A172 (cell line): ENCODE results near the gene ZBTB48. TPM values are rescaled to one million over a fixed set of nuclear protein-coding genes. Genes with fewer than 3 reads are reported as not detected.
A peak's percentile ranks its signal among the peaks of the same experiment; 100 is the strongest.
"Not testable (repeated sequence)": the region's sequence is repeated elsewhere in the genome, so short reads cannot be mapped to it uniquely, and the experiment has no call there.

Source experiments
- DNase-seq: peaks from one replicate; pipeline ENCODE4 v3.0.0-alpha.2; 2015; ENCODE audit warnings: low spot score
- total RNA-seq: library from RNA; depleted of rRNA; stranded (reverse); fragments of >200 nt; shearing (Covaris generic); gene quantifications from 2 replicates; pipeline ENCODE4 v1.2.3, GENCODE V29; 2014

ZBTB48 gene
- total RNA-seq, 1 experiment from 2014 or later, result 7.6 TPM

- no peak for DNase-seq
Measured at GRCh38 chr1:6591222-6591621, 11.4 kb downstream of the ZBTB48 start.

GRCh38 chr1:6591644-6592043 is 11.8 kb downstream of the ZBTB48 start:
- DNase-seq, result no peak

DNA sequence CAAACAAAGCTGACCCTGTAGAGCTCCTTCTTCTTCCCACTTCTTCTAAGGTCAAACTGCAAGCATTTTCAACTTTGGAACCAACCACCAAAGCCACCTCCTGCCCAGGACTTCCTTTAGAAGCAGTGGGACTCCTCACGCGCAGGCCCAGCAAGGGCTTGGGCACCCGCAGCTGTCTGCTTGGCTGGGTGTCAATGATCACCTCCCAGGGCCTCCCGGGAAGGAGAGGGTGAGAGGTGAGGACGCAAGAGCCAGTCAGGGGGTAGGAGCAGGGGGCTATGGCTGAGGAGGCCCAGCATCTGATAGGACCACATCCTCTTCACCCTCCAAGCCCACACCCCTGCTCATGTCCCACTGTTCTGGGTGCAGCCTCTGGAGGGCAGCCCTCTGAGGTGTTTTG is 12.6 kb downstream of the ZBTB48 start:
- no peak for DNase-seq

GRCh38 chr1:6592865-6593593 is 13.2 kb downstream of the ZBTB48 start:
- DNase-seq, result no peak

DNA sequence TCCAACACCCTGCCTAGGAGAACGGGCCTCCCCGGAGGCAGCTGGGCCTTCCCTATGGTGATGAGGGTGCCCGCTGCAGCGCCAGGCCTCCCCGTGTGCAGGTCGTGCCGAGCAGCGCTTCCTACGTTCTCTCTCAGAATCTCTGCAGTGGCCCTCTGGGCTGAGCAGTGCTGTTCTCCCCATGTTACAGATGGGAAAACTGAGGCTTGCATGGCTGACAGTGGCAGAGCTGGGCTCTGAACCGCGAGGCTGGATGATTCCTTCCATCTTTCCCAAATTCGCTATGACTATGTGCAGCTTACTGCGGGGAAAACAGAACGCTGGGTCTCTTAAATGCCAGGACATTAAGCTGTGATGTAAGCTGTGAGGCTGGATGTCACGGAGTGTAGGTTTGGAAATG is 14.0 kb downstream of the ZBTB48 start:
- DNase-seq, result no peak

DNA sequence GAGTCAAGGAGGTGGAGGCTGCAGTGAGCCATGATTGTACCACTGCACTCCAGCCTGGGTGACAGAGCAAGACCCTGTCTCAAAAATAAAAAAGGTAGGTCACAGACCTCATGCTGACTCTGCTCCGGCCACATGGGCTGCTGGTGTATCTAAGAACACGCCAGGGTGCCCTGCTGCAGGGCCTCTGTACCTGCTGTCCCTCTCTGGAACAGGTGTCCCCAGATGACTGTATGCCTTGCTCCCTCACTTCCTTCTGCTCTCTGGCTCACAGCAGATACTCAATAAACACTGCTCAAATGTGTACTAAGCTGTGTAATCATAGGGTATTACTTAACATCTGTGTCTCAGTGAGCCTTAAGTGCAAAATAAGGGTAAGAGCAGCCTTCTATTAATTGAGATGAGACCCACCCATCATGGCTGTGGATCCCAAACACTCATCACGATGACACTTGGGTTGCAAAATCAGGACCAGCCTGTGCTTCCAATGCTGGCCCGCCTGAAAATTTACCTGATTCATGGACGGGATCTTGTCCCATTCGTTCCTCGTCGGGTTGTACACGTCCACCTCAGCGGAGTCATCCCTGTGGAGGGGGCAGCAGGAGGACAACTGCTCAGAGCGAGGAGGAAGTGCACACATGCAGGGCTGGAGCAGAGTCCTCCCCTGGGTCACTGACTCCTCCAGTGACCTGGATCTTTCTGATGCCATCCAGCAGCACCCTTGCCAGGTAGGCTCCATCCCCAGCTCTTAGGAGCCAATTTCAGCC is 15.4 kb downstream of the ZBTB48 start:
- no peak for DNase-seq

DNA sequence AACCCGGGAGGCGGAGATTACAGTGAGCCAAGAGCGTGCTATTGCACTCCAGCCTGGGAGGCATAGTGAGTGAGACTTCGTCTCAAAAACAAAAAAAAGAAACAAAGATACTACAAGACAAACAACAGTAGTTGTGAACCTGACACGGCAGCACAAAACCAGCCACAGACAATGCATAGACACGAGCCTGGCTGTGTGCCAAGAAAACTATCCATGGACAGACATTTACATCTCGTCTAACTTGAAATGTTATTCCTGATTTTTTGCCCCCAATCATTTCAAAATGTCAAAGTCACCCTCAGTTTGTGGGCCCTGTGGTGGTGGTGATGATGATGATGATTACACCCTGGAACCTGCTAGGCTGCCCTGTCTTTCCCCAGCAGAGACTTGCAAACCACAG is 16.6 kb downstream of the ZBTB48 start:
- DNase-seq, result no peak

DNA sequence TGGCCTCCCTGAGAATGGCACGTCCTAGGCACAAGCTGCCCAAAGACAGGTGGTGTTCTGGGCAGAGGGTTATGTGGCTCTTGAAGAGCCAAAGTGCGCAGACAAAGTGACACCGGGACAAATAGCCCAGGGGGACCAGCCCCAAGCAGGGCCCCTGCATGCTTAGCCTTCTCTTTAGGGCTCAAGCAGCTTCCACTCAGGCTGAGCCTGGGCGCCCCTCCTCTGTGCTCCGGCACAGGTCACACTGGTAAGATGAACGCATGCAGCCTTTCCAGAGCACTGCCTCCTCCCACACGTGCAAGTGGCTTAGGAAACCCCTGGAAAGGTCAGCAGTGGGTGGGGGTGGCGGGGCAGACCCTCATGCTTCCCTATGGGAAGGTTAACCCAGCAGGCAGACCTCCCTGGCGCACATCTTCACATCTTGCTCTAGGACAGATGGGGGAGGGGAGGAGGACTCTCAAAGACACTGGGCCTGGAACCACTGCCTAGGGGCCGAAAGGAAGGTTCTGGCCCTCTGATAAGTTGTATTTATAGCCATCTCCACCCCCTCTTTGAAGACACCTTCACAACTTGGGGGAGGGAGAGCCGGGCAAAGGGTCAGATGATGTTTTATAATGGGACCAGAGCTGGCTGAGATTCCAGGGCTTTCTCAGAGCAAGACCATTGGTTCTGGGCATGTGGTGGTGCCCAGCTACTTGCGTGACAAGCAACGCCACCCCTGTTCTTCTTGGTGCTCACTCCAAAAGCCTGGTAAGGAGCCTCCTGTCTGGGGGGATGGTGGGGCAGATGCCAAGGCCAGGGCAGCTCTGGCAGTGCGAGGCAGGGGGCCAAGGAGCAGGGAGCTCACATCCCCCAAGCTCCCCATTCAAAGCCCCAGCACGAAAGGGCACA is 17.3 kb downstream of the ZBTB48 start:
- DNase-seq, result no peak

DNA sequence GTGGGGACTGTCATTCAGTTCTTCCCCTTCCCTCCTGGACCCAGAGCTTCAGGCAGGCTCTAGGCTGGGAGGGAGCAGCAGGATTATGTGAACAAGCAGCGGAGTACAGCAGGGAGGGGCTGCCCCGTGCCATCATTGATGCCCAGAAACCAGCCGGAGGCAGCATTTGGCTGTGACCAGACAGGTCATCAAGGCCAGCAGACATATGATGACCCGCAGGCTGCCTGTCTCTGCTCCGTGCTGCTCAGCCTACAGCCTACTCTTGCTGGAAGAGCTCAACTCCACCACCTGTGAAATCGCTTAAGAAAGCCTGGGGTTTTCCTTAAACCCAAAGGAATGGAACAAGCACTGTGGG is 18.0 kb downstream of the ZBTB48 start:
- no peak for DNase-seq

- no peak for DNase-seq
Measured at GRCh38 chr1:6599141-6599975, 19.6 kb downstream of the ZBTB48 start.

DNA sequence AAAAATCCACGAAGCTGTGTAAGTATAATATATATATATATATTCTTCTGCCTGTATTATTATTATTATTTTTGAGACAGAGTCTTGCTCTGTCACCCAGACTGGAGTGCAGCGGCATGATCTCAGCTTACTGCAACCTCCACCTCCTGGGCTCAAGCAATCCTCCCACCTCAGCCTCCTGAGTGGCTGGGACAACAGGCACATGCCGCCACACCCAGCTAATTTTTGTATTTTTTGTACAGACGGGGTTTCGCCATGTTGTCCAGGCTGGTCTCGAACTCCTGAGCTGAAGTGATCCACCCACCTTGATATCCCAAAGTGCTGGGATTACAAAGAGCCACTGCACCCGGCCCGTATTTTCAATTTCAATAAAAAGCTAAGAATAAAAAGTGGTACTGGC is 20.2 kb downstream of the ZBTB48 start:
- DNase-seq, result not testable (repeated sequence)

DNA sequence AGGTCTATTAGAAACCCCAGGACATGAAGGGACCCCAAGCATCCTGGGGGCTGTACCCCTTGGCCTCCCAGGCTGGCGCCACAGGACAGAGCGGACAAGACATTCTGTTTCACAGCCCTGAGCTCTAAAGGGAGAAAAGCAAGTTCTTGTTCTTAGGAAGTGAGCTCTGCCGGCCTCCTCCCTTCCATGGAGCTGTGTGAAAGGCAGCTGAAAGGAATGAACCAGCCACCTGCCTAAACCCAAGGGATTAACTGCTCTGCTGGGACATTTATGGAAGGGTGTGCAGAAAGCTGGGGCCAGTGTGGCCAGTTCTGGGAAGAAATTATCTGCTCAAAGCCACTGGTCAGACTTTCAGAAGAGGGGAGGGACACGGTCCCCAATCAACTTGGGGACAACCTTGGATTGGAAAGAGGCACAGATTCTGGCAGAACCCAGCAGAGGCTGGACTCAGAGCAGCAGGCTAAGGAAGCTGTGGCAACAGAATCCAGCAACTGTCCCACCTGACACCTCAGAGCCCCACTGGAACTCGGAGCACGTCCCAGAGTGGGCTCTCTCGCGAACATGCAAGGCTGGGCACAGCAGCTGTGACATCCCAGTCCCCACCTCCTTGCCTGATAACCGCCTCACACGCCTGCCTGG is 20.7 kb downstream of the ZBTB48 start:
- DNase-seq, result no peak

- DNase-seq, result peak; percentile 83
Measured at GRCh38 chr1:6601049-6601922, 21.5 kb downstream of the ZBTB48 start.

DNA sequence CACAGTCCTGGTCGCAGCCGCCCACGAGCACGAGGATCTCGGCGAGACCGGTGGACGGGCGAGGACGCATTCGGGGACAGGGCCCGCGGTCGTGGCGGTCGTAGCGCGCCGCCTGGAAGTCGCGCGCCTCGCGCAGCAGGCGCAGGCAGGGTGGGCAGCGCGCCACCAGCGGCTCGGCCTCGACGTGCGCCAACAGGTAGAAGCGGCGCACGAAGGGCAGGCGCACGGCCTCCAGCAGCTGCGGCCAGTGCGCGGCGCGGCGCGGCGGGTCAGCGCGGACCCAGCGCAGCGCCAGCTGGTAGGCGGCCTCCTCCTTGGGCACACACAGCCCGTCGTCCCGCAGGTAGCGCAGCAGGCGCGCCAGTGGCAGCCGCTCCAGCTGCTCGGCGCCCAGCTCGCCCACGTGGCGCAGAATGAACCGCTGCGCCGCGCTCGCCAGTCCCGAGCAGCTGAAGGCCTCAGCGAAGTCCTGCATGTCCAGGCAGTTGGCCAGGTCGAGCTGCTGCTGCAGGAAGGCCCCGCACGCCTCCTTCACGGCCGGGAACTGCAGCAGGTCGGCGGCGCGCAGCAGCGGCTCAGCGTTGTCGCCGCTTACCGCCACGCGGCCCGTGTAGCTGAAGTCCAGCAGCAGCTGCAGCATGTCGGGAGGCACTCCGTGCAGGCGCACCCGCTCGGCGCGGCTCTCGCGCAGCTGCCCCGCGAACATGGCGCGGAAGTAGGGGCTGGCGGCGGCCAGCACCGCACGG is 22.3 kb downstream of the ZBTB48 start:
- DNase-seq, result no peak

GRCh38 chr1:6602669-6603237 is 23.0 kb downstream of the ZBTB48 start, which contains the start of gene KLHL21:
Gene KLHL21, minus strand, starts transcription at chr1:6602869. Its CDS starts 52 bp downstream, at chr1:6602817.
- peak; percentile 52 for DNase-seq

DNA sequence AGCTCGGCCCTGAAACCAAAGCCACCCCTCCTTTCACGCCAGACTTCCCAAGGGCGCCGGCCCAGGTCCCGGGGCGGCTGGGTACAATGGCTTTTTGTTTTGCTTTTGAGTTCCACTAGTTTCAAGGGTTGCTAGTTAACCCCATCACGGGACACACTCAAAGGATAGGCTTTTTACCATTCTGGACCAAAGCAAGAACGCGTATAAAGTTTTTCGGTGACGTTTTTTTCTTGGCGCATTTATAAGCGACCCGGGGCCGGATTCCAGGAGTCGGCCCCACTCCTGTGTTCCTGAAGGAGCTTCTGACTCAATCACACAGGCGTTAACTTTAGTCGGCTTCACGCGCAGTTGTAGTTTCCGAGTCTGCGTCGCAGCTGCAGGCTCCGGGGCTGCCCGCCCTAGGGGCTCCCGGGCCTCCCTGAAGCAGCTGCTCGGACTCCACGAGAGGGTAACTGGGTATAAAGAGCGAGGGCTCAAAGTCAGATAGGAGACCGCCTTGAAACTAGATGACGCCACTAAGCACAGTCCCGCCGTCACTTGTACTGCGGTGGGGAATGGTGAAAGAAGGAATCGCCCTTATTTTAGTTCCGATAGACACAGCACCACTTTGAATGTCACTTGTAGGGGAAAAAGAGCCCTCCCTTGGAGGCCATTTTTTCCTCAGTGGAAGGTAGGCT is 23.6 kb downstream of the ZBTB48 start:
- DNase-seq, result peak; percentile 27

DNA sequence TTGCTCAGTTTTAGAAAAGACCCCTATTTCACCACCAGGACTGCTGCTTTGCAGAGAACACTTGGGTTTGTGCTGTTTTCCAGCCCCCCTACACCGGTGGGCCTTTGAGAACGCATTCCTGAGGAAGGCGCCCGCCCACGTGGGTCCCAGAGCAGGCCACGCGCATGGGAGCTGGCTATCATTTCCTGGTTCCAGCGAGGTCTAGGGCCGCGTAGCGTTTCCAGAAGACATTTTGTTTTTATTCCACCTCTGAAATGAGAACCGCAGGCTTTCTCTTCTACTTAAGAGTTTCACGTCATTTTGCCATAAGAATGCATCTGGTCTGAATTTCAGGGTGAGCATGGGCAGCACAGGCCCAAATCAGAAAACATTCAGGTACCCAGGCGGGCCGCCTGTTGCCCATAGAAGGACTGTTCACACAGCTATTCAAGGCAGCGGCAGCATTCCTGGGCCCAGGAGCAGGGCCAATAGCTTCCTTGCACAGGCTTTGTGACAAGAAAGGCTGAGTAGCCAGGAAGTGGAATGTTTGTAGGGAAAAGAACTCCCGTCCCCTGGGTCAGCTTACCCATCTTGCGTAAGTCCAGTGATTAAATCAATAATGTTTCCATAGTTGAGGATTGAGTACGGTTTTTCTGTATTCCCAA is 24.2 kb downstream of the ZBTB48 start:
- DNase-seq, result peak; percentile 8
